Measurements from ENCODE around the gene DTNA.
"Not testable (repeated sequence)": the region's sequence is repeated elsewhere in the genome, so short reads cannot be mapped to it uniquely, and the experiment has no call there.

- not testable (repeated sequence) for TF ChIP-seq CTCF, POLR2AphosphoS5, POLR2A, EP300 (IDR thresholded peaks at IDR 0.05)
These were observed 24.4 kb downstream of the DTNA start for GRCh38 chr18:34734526-34734925.

Measured in gastroesophageal sphincter (tissue), 3 donors.